ENCODE measurements around the gene HOXB5. TPM values are rescaled to one million over a fixed set of nuclear protein-coding genes. Genes with fewer than 3 reads are reported as not detected.

The HOXB5 gene
- total RNA-seq, 4 donors from 2014 or later = 0.15 to 0.55 TPM; not detected in 2

GRCh38 chr17:48563867-48564187, 29.8 kb downstream of the HOXB5 start:
- TF ChIP-seq POLR2A (IDR thresholded peaks at IDR 0.05) = no peak
- TF ChIP-seq CTCF (IDR thresholded peaks at IDR 0.05) = no peak
- WGBS, 2 donors = 35 to 43% methylated on average over 10 of the region's 10 CpGs

GRCh38 chr17:48563385-48563838, 30.2 kb downstream of the HOXB5 start:
- no peak overlapping the region for H3K4me3 ChIP-seq (ENCODE audit: low read depth, poor library complexity, severe bottlenecking)
- 64 to 72% methylated on average over 6 of the region's 6 CpGs for WGBS, 2 donors
- TF ChIP-seq POLR2A (IDR thresholded peaks at IDR 0.05) (no peak), CTCF (IDR thresholded peaks at IDR 0.05) (no peak)
- intact Hi-C loops (cut with DNase I; ENCODE audit: low total_unique reads) = no loop called here
- DNase-seq (ENCODE audit: low spot score in 2 of 2) = no peak

More at GRCh38 chr17:48563867-48564187, 29.8 kb downstream of the HOXB5 start:
- DNase-seq (ENCODE audit: low spot score in 2 of 2) = no peak
- intact Hi-C loops (cut with DNase I; ENCODE audit: low total_unique reads) = no loop called here
- no peak overlapping the region for H3K4me3 ChIP-seq (ENCODE audit: low read depth, poor library complexity, severe bottlenecking)

GRCh38 chr17:48562934-48563333, 30.6 kb downstream of the HOXB5 start:
- WGBS, 2 donors = 76 to 77% methylated on average over 5 of the region's 5 CpGs
- DNase-seq (ENCODE audit: low spot score in 2 of 2) = no peak
- no peak overlapping the region for H3K4me3 ChIP-seq (ENCODE audit: low read depth, poor library complexity, severe bottlenecking)
- intact Hi-C loops (cut with DNase I; ENCODE audit: low total_unique reads) = no loop called here
- TF ChIP-seq CTCF (IDR thresholded peaks at IDR 0.05) (no peak), POLR2A (IDR thresholded peaks at IDR 0.05) (no peak)

- no peak for DNase-seq (ENCODE audit: low spot score in 2 of 2)
- intact Hi-C loops (cut with DNase I; ENCODE audit: low total_unique reads) = no loop called here
- 74 to 75% methylated on average over 15 of the region's 15 CpGs for WGBS, 2 donors
- TF ChIP-seq CTCF (IDR thresholded peaks at IDR 0.05) (no peak), POLR2A (IDR thresholded peaks at IDR 0.05) (no peak)
- H3K4me3 ChIP-seq (ENCODE audit: low read depth, poor library complexity, severe bottlenecking) = no peak overlapping the region
Observed at GRCh38 chr17:48561884-48562810, 31.4 kb downstream of the HOXB5 start.

- intact Hi-C loops (cut with DNase I; ENCODE audit: low total_unique reads) = no loop called here
- DNase-seq (ENCODE audit: low spot score in 2 of 2) = no peak
- TF ChIP-seq POLR2A (IDR thresholded peaks at IDR 0.05) = no peak
- no peak for TF ChIP-seq CTCF (IDR thresholded peaks at IDR 0.05)
- H3K4me3 ChIP-seq (ENCODE audit: low read depth, poor library complexity, severe bottlenecking) = no peak overlapping the region
- 59 to 72% methylated on average over 14 of the region's 14 CpGs for WGBS, 2 donors
Observed at GRCh38 chr17:48559840-48560817, 33.5 kb downstream of the HOXB5 start.
